GM21360 (cell line): ENCODE measurements around the gene FBXO3.

Experiments used
- ATAC-seq: cut with Tn5 transposase; IDR thresholded peaks from one replicate; pipeline ENCODE4 v1.9.1; 2021; ENCODE audit warnings: mild to moderate bottlenecking, moderate library complexity; ENCODE audit not compliant: unreplicated experiment

FBXO3 gene

DNA sequence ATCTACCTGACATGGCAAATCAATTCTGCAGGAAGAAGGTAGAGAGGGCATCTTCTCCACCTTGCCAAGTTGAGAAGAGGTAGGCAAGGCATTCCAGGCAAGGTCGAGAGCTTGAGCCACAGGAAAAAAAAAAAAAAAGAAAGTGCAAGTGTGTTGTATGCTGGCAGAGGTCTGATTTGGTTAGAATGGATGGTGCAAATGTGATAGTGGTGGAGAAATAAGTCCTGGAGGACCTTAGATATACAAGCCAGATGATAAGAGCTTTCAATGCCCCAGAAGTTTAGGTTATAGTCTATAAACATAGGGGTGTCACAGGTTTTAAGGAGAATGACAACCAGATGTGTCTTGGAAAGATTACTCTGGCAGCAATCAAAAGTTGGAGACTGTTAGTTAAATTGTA, 1.4 kb downstream of the FBXO3 start:
- ATAC-seq, result no peak

DNA sequence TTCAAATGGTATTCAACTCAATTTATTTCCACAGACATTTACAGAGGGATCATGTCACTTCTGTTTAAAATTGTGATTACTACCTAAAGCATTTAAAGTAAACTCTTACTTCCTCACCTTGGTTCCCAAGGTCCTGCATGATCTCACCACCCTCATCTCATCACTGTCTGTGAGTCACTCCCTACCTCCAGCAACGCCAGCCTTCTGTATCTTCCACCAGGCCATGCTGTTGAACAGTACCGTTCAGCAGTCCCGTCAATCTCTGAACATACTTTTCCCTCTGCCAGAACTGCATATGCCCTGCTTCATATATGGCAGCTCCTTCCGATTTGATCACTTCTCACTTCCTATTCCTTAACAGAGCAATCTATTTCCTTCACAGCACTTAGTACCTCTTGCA, 2.0 kb downstream of the FBXO3 start:
- ATAC-seq, result no peak

DNA sequence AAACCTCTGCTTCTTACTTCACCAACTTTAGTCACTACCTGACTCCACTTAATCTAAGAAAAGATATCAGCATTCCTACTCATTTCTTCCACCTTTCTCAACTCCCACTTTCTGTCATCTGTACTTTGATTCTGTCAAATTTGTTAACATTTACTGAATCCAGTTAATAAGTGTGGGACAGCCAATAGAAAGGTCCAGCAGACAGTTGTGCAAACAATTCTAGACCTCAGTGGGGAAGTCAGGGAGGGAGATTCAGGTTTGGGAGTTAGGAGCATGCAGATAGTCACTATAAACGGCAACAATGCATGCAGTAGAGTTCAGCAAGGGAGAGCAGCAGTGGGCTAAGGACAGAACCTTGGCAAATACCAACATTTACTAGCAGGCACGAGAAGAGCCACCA, 4.1 kb downstream of the FBXO3 start:
- no peak for ATAC-seq

DNA sequence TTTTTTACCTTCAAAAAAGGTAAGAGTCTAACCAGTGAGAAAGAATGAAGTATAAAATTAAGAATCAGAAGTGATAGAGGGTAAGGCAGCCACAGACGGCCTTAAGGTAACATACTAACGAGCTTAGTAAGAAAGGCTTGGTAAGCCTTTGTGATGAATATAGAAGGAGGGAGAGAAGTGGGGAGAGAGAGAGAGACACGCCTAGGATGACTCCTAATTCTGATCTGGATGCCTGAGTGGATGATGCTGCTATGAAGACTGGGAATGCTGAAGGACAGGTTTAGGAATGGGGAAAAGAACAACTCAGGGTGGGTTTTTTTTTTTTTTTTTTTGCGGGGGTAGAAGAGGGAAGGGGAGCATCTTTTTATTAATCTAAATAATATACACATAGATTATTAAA, 4.8 kb downstream of the FBXO3 start:
- ATAC-seq, result no peak

DNA sequence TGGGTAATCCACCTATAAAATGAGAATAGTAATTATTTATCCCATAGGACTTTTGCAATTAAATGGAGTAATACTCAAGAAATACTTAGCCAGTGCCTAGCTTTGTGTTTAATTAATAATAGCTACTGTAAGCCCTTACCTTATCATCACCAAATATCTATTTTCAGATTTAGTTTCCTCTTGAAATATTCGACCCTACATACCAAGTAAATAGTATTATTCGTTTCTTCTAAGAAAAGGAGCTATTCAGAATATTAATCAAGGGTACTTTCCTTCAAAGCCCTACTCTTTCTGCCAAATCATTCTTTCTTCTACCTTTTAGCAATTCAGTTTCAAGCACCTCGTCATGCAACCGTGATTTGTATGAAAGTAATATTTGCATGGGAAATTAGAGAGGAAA, 6.7 kb downstream of the FBXO3 start:
- ATAC-seq, result no peak

DNA sequence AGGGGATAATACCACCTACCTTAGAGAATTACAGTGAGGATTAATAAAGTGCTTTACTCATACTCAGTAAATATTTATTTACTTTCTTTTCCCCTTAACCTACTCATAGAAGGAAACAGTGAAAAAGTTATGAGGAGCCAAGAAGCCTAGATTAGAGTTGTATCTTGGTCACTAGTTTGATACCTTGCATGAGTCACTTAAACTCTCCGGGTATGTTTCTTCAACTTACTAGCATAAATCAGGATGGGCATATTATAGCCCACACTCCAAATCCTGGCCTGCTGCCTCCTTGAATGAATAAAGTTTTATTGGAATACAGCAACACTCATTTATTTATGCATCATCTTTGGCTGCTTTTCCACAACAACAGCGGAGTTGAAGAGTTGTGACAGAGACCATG, 8.2 kb downstream of the FBXO3 start:
- no peak for ATAC-seq

DNA sequence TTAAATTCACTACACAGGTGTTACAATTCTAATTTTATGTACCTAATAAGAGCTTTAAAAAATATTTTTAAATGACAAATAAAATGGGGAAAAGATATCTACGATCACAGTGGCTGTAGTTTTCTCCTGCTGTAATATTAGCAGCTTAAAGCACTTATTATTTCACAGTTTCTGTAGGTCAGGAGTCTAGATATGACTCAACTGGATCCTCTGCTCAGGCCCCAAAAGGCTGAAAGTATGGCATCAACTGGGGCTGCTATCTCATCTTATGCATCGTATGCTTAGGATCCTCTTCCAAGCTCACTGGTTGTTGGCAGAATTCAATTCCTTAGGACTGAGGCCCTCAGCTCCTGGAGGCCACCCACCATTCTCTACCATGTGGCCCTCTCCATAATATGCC, 12.8 kb downstream of the FBXO3 start:
- ATAC-seq, result peak; percentile 71

DNA sequence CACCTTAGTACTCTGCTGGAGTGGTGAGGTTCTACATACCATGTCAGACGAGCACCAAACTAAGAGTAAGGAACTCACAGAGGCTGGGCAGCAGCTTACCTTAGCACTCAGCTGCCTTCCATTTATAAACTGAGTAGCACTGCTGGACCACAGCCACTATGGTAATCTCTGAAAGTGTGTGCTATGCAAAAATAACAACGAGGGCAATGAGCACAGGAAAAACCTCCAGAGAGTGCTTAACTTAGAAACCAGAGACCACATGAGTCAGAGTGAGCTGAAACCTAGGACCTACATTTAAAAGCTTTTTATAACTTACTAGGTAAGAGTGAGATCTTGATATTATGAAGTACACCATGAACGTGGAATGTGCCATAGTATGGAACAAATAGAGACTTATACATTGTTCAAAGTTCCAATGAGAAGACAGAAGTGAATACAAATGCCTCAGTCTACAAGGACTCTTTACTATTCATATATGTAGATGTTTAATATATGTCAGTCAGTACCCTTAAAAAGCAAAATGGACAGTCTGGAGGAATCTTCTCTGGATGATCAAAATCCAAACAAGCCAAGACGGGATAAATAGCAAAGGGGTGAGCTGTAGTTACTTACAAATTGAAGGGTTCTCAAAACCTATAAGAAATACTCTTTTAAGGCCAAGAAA, 20.9 kb downstream of the FBXO3 start:
- peak; percentile 96 for ATAC-seq

DNA sequence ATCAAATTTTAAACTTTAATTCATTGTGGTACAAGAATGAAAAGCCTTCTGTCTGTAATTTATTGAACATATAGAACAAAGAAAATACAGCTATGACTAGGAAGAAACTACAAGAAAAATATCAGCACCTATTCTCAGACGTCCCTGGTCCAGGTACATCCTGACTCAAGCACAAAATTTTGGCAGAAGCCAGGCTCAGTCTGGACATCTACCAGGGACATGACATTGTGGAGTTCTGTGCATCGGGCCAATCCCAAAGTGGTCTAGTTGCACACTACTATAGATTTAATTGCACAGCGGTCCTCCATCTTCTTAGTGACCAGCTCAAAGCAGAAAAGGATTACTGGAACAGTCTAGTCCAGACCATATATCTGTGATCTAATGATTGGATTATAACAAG, 22.4 kb downstream of the FBXO3 start:
- ATAC-seq, result no peak

DNA sequence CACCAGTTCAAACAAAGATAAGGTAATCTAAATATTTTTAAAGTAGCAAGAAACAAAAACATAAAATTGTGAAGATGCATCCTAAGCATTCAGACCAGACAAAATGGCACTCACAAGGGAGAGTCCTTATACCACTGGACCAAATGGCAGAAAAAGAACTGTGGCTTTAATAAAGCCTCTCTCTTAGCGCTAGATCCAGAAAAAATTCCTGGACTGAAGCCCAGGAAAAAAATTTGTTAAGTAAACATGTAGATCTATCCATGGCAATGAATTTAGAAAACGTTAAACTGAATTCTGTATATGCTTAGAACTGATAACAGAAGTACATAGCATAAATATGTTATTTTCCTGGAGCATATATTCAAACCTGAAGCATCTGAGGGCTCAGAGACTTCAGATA, 26.3 kb downstream of the FBXO3 start:
- ATAC-seq, result no peak

DNA sequence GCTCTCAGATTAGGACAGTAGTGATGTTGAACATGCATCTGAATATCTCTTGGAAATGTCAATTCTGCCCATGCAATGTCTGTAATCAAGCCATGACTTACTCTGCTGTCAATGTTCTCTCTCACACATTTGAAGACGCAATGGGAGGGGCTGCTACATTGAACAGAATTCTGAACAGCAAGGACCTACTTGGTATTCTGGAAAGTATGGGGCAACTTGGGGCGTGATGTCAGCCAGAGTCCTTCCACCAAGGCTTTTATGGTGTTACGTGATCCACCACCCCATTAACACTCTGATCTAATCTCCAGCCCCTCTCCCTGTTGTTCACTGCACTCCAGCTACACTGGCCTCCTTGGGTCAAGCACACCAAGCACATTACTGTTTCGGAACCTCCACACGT, 31.0 kb downstream of the FBXO3 start:
- ATAC-seq, result no peak

DNA sequence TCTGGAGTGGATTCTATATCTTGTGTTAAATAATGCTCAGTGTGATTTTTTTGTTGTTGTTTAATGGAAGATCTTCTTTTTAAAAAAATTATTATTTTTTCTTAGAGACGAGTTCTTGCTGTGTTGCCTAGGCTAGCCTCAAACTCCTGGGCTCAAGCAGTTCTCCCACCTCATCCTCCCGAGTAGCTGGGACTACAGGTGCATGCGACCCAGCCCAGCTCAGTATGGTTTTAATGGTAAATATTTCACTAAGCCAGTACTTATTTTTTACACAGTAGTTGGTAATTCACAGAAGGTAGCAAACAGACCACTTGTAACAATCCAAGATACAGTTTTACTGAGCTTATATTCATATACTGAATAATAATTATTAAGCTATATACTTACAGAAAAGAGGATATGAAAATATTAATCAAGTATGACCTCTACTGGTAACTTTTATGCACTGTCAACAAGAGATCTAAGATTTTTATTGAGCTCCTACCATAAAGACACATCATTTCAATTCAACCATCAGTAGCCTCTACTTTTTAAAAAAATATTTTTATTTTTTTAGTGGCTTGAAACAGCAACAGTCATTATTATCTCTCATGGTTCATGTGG, 32.0 kb downstream of the FBXO3 start:
- ATAC-seq, result no peak

DNA sequence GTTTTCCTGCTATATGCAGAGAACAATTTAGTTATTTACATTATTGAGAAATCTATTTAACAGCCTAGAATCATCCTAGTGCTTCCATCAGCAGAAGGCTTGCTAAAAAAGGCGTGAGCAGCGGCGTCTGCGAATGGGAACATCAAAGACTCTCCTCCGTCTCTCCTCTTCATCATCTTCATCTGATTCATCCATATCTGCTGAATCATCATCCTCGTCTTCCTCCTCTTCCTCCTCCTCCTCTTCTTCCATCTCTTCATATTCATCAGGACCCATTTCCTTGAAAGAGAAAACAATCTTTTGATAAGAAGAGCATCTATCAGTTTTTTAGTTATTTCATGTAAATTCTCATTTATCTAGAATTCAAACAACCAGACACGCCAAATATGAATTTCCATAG, 32.5 kb downstream of the FBXO3 start:
- ATAC-seq, result no peak

DNA sequence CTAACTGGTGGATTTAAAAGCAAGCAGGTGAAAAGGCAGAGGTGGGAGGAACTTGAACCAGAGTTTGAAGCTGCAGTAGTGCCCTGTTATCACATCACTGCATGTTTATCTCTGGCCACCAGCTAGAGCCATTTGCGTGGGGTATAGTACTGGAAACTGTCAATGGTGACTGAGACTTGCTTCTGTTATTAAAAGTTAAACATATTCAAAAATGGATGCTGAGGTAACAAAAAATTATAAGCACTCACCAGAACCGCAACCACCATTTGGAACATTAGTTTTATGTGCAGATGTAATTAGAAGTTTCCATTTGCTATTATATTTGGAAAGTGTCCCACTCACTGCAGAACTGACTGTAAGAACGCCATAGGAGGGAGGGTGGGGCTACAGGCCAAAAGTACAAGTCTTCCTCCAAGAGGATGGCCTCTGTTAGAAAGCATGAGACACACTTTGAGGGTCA, 36.9 kb downstream of the FBXO3 start:
- no peak for ATAC-seq

DNA sequence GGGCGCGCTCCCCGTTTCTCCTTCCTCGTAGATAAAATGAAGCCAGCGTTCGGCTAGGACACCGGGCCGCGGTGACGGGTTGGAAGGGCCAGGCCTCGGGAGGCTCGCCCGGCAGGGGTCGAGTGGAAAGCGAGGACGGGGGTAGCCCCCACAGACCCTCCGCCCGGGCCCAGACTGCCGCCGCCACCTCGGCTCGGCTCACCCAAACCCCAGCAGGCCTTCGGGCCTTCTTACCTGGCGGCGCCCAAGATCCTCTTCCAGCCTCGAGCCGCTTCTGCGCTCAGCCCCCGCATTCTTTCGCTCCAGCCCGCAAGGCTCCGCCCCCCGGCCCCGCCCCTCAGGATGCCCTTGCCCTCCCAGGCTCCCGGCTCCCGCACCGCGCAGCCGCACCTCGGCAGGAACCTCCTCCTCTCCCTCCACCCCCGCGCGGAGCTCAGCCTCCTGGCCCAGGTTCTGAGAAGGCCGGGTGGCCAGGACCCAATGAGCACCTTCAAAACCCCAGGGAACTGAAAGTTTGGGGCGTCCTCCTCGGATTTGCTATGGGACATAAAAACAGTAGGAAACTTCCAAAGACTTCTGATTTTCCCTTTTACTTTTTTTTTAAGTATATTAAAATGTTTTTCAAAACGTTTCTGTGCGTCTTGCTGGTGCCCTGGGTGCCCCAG, 38.0 kb downstream of the FBXO3 start, which contains the start of gene CD59:
Gene CD59, minus strand, starts transcription at position 276 of the 665 bp plus-strand sequence. CDS start 13,978 bp downstream, outside the sequence.
- peak; percentile 68 for ATAC-seq

DNA sequence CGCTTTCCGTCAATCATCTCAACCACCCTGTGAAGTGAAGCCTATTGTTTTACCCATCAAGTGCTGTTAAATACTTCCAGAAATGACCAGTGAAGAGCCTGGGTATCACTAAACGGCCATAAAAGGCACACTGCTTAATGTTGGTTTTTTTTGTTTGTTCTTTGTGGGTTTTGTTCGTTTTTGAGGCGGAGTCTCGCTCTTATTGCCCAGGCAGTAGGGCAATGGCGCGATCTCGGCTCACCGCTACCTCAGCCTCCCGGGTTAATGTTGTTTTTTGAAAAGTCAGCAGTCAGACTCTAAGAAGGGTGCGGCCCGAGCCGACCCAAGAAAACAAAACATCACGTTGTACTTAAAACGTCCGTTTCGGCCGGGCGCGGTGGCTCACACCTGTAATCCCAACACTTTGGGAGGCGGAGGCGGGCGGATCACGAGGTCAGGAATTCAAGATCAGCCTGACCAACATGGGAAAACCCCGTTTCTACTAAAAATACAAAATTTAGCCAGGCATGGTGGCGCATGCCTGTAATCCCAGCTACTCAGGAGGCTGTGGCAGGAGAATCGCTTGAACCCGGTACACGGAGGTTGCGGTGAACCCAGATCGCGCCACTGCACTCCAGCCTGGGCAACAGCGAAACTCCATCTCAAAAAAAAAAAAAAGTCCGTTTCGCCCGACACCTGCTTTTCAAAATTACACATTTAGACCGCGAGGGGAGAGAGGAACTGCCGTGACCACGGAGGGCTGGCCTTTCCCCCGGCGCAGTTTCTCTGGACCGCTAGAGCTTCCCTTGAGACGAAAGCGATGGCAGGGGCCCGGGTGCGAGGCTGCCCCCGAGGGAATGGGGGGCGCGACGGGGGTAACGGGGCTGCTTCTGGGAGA, 38.8 kb downstream of the FBXO3 start:
- peak; percentile 37 for ATAC-seq

DNA sequence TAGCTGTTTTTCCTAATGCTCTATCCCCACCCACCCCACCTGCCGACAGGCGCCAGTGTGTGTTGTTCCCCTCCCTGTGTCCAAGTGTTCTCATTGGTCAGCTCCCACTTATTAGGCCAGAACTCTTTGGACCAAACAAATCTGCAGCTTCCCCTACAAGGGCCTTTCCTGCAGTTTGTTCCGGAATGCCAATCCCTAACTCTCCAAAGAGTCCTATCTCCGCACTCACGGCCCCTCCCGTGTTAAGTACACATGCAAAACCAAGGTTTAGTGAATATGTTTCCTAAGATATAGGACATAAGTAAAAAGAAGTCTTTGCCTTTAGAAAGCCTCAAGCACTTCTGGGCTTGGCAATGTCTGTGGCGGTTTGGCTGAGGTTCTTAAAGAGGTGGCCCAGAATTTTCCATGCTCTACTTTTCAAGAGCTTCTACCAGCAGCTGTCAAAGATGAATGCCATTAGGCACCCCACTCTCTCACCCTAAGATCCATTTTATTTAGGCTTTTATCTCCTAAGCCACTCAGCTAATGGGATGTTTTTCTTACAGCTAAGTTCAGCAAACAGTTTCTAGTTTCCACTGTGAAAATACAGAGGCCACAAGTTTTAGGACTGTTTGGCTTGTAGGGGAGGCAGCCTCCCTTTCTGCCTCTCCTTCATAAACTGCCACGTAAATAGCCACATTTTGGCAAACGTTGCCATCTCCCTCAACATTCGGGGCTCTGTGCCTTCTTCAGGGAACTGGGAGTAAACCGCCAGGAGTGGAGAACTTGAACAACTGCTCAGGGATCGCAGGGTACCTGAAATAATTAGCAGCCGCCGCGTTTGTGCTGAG, 39.7 kb downstream of the FBXO3 start:
- no peak for ATAC-seq

DNA sequence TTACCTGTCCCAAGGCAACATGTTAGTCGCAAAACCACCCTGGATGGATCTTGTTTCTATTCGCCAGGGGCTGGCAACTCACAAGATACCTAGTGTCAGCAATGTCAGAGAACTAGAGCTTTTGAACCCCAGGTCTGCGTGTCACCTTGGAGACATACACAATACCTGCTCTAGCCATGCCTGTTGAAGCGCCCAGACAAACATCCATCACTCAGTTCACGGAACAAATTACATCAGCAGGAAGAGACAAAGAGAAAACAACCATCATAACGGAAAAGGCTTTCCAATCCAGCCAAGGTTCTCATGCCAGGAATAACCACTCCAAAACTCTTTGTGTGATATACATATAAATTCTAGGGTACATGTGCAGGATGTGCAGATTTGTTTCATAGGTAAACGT, 40.3 kb downstream of the FBXO3 start:
- no peak for ATAC-seq

DNA sequence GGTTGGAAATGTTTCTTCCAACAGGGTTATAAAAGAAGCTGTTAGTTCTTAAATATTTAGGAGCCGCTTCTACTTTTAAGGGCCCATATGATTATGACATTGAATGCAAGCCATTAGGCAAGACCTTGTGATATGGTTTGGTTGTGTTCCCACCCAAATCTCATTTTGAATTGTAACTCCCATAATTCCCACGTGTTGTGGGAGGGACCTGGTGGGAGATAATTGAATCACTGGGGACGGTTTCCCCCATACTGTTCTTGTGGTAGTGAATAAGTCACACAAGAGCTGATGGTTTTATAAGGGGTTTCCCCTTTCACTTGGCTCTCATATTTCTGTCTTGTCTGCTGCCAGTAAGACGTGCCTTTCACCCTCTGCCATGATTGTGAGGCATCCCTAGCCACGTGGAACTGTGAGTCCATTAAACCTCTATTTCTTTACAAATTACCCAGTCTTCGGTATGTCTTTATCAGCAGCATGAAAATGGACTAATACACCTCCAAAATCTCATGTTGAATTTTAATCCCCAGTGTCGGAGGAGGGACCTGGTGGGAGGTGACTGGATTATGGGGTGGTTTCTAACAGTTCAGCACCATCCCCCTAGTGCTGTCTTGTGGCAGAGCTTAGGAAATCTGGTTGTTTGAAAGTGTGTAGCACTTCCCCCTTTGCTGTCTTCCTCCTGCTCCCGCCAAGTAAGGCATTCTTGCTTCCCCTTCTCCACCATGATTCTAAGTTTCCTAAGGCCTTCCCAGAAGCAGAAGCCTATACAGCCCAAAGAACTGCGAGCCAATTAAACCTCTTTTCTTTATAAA, 42.4 kb downstream of the FBXO3 start:
- ATAC-seq, result no peak

DNA sequence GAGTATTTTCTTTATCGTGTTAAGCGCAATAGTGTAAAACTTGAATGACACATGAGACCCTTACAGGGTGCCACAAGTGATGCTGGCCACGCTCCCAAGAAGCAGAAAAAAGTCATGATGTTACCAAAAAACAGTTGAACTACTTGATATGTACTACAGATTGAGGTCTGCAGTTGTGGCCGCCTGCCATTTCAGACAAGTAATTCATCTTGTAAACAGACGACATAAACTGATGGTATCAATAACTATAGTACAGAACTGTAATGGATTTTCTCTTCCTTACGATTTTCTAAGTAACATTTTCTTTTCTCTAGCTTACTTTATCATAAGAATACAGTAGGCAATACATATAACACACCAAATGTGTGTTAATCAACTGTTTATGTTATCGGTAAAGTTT, 43.6 kb downstream of the FBXO3 start:
- ATAC-seq, result no peak
